GM21447 (cell line): ENCODE measurements around the gene UROC1.

Experiments
- ATAC-seq: cut with Tn5 transposase; IDR thresholded peaks from one replicate; pipeline ENCODE4 v1.9.1; 2021; ENCODE audit not compliant: unreplicated experiment

UROC1 gene

GRCh38 chr3:126446301-126446700, 71.3 kb downstream of the UROC1 start:
- no peak for ATAC-seq

GRCh38 chr3:126445506-126445905, 72.1 kb downstream of the UROC1 start:
- no peak for ATAC-seq

- ATAC-seq, result no peak
These were observed 74.7 kb downstream of the UROC1 start for GRCh38 chr3:126442856-126443242.

GRCh38 chr3:126442094-126442855, 75.3 kb downstream of the UROC1 start:
- no peak for ATAC-seq

GRCh38 chr3:126441256-126441880, 76.2 kb downstream of the UROC1 start:
- ATAC-seq, result no peak

- ATAC-seq, result no peak
These were observed 76.9 kb downstream of the UROC1 start for GRCh38 chr3:126440709-126440995.

GRCh38 chr3:126439968-126440708, 77.4 kb downstream of the UROC1 start:
- no peak for ATAC-seq

- no peak for ATAC-seq
These were observed 78.1 kb downstream of the UROC1 start for GRCh38 chr3:126439346-126439967.

GRCh38 chr3:126438746-126439145, 78.8 kb downstream of the UROC1 start:
- ATAC-seq, result no peak

- no peak for ATAC-seq
These were observed 79.4 kb downstream of the UROC1 start for GRCh38 chr3:126438186-126438585.

GRCh38 chr3:126436826-126437717, 80.5 kb downstream of the UROC1 start:
- no peak for ATAC-seq

- no peak for ATAC-seq
These were observed 81.9 kb downstream of the UROC1 start for GRCh38 chr3:126435456-126436315.

- no peak for ATAC-seq
These were observed 82.6 kb downstream of the UROC1 start for GRCh38 chr3:126434931-126435411.

- ATAC-seq, result no peak
These were observed 83.3 kb downstream of the UROC1 start for GRCh38 chr3:126434264-126434590.

- no peak for ATAC-seq
These were observed 83.9 kb downstream of the UROC1 start for GRCh38 chr3:126433496-126434263.

GRCh38 chr3:126433105-126433430, 84.5 kb downstream of the UROC1 start:
- no peak for ATAC-seq

GRCh38 chr3:126432361-126433104, 85.0 kb downstream of the UROC1 start:
- no peak for ATAC-seq
